Measurements from ENCODE around the gene YWHAG. TPM values are rescaled to one million over a fixed set of nuclear protein-coding genes. Genes with fewer than 3 reads are reported as not detected.

YWHAG gene
- total RNA-seq, 2 donors from 2014 or later, result 132 to 153 TPM

GRCh38 chr7:76303202-76304147 lies 55.3 kb downstream of the YWHAG start:
- Histone ChIP-seq H3K36me3 (peaks cover 22% of the 10 kb centered on the region), H3K27ac (peak overlapping the region; percentile 100), H3K27me3 (no peaks in the 10 kb centered on the region), H3K4me3 (peak overlapping the region; percentile 94 to 98), H3K4me1 (peaks cover 0 to 47% of the 10 kb centered on the region in 2 donors), H3K9me3 (no peaks in the 10 kb centered on the region)
- no peak for TF ChIP-seq CTCF (IDR thresholded peaks at IDR 0.05)
- peak; percentile 83 for DNase-seq (ENCODE audit: low spot score)

DNA sequence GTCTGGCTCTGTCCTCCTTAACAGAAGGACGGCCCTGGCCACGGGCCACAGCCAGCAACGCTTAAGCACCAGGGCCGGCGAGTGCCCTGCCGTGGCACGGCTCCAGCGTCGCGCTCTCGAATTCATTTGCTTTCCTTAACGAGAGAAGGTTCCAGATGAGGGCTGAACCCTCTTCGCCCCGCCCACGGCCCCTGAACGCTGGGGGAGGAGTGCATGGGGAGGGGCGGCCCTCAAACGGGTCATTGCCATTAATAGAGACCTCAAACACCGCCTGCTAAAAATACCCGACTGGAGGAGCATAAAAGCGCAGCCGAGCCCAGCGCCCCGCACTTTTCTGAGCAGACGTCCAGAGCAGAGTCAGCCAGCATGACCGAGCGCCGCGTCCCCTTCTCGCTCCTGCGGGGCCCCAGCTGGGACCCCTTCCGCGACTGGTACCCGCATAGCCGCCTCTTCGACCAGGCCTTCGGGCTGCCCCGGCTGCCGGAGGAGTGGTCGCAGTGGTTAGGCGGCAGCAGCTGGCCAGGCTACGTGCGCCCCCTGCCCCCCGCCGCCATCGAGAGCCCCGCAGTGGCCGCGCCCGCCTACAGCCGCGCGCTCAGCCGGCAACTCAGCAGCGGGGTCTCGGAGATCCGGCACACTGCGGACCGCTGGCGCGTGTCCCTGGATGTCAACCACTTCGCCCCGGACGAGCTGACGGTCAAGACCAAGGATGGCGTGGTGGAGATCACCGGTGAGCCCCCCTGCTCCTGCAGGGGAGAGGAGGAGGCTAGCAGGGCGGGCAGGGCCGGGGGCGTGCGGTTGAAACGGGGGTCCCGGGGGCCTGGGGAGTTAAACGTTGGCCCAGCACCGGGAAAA lies 56.2 kb downstream of the YWHAG start, which contains the start of gene HSPB1:
TSS of gene HSPB1 (plus strand) at position 327 of the 855 bp plus-strand sequence. CDS start at position 367, 40 bp downstream.
- no peak for TF ChIP-seq CTCF (IDR thresholded peaks at IDR 0.05)
- H3K4me1 ChIP-seq, result peaks cover 0 to 46% of the 10 kb centered on the region in 2 donors

GRCh38 chr7:76301000-76301399 lies 57.8 kb downstream of the YWHAG start:
- peaks cover 22% of the 10 kb centered on the region for H3K36me3 ChIP-seq
- H3K27me3 ChIP-seq, result no peaks in the 10 kb centered on the region
- H3K27ac ChIP-seq, result peak overlapping the region; percentile 51 to 55
- H3K9me3 ChIP-seq, result no peaks in the 10 kb centered on the region
- no peak for TF ChIP-seq CTCF (IDR thresholded peaks at IDR 0.05)
- no peak for DNase-seq (ENCODE audit: low spot score)
- no peak overlapping the region for H3K4me3 ChIP-seq
- H3K4me1 ChIP-seq, result peaks cover 0 to 30% of the 10 kb centered on the region in 2 donors

More for the DNA sequence above, 56.2 kb downstream of the YWHAG start, which contains the start of gene HSPB1:
- peak within 1 kb of the TSS; percentile 94 to 98 for H3K4me3 ChIP-seq
- H3K27me3 ChIP-seq, result no peaks in the 10 kb centered on the region
- peak within 1 kb of the TSS; percentile 100 for H3K27ac ChIP-seq
- H3K36me3 ChIP-seq, result peaks cover 22% of the 10 kb centered on the region
- peak; percentile 98 for DNase-seq (ENCODE audit: low spot score)
- no peaks in the 10 kb centered on the region for H3K9me3 ChIP-seq

- Histone ChIP-seq H3K4me3 (no peak overlapping the region), H3K27ac (peak overlapping the region; percentile 51 to 55), H3K27me3 (no peaks in the 10 kb centered on the region), H3K4me1 (peaks cover 1 to 30% of the 10 kb centered on the region in 2 donors), H3K9me3 (no peaks in the 10 kb centered on the region), H3K36me3 (peaks cover 22% of the 10 kb centered on the region)
- no peak for DNase-seq (ENCODE audit: low spot score)
- TF ChIP-seq CTCF (IDR thresholded peaks at IDR 0.05), result no peak
Observed at GRCh38 chr7:76300166-76300731, 58.5 kb downstream of the YWHAG start.

Measured in right atrium auricular region (tissue), 2 donors.